BLaER1 treated with 17β-estradiol and CSF1 and Interleukin-3, amounts not matched to agents 10 nM and 100 nM (cell line): ENCODE data around the gene PIK3R1.

Experiments used
- H3K27ac ChIP-seq, 11 experiments: shearing (Covaris generic); formaldehyde crosslinking; 2 replicates each; pipeline ENCODE4 v1.8.1; 2022
- H3K27me3 ChIP-seq, 11 experiments: shearing (Covaris generic); formaldehyde crosslinking; 2 replicates each; pipeline ENCODE4 v1.8.1; 2022
- H3K36me3 ChIP-seq, 11 experiments: shearing (Covaris generic); formaldehyde crosslinking; 2 replicates each; pipeline ENCODE4 v1.8.1; 2022
- H3K4me1 ChIP-seq, 10 experiments: shearing (Covaris generic); formaldehyde crosslinking; 2 replicates each; pipeline ENCODE4 v1.8.1; 2022
- H3K4me2 ChIP-seq, 11 experiments: shearing (Covaris generic); formaldehyde crosslinking; 2 replicates each; pipeline ENCODE4 v1.8.1; 2022
- H3K4me3 ChIP-seq, 10 experiments: shearing (Covaris generic); formaldehyde crosslinking; 2 replicates each; pipeline ENCODE4 v1.8.1; 2022
- H3K9ac ChIP-seq, 11 experiments: shearing (Covaris generic); formaldehyde crosslinking; 2 replicates each; pipeline ENCODE4 v1.8.1; 2022
- H3K9me3 ChIP-seq, 11 experiments: shearing (Covaris generic); formaldehyde crosslinking; replicated peaks in 1 of 11; 2 replicates each; pipeline ENCODE4 v1.8.1; 2022
- H4K20me1 ChIP-seq, 11 experiments: shearing (Covaris generic); formaldehyde crosslinking; 2 replicates each; pipeline ENCODE4 v1.8.1; 2022
- Cebpa-rat ChIP-seq, 11 experiments: shearing (Covaris generic); IDR thresholded peaks; 2 replicates each; pipeline ENCODE4 v1.8.1; 2022

The PIK3R1 gene

DNA sequence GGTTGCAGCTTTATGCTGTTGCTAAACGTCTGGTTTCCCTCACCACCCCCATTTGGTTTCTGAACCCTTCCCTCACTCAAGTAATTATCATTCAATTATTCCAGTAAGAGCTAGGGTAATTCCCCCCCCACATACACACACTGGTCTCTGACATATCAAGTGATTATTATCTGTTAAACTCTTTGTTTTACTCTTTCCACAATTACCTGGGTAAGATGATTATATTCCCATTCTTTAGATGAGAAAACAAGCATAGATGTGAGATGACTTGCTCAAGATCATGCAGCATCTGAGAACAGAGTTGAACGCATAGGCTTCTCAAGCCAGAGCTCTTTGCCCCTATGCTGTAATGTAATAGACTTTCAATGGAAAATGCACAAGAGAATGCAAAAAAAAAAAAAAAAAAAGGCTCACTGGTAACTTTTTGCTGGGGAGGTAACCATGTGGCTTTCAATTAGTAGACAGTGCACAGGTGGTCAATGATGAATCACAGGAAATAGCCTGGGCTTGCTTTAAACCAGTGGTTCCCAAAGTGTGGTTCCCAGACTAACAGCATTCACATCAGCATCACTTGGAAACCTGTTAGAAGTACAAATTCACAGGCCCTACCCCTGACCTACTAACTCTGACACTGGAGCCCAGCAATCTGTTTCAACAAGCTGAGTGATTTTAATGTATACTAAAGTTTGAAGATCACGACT lies 87.6 kb downstream of the PIK3R1 start:
- no peak overlapping the region for H3K27ac ChIP-seq
- H3K9ac ChIP-seq, result no peak overlapping the region
- H3K27me3 ChIP-seq, result no peaks in the 10 kb centered on the region
- H3K4me1 ChIP-seq, result no peaks in the 10 kb centered on the region
- H3K36me3 ChIP-seq, result peaks cover 24 to 43% (median 35%) of the 10 kb centered on the region in 11 experiments
- H3K9me3 ChIP-seq, result no peaks in the 10 kb centered on the region
- H3K4me2 ChIP-seq, result no peak overlapping the region
- H4K20me1 ChIP-seq, result peaks cover 0 to 32% (median 11%) of the 10 kb centered on the region in 11 experiments; a peak in 11 of 22 replicates
- H3K4me3 ChIP-seq, result no peak overlapping the region
- TF ChIP-seq Cebpa-rat (IDR thresholded peaks at IDR 0.05), result no peak

- no peak overlapping the region for H3K9ac ChIP-seq
- H3K9me3 ChIP-seq, result no peaks in the 10 kb centered on the region
- no peak overlapping the region for H3K4me3 ChIP-seq
- peaks cover 0 to 25% (median 11%) of the 10 kb centered on the region in 11 experiments; a peak in 11 of 22 replicates for H4K20me1 ChIP-seq
- no peak overlapping the region for H3K27ac ChIP-seq
- no peak for TF ChIP-seq Cebpa-rat (IDR thresholded peaks at IDR 0.05)
- no peak overlapping the region for H3K4me2 ChIP-seq
- peaks cover 17 to 36% (median 28%) of the 10 kb centered on the region in 11 experiments for H3K36me3 ChIP-seq
- H3K4me1 ChIP-seq, result no peaks in the 10 kb centered on the region
- H3K27me3 ChIP-seq, result no peaks in the 10 kb centered on the region
These were observed 88.3 kb downstream of the PIK3R1 start for GRCh38 chr5:68303754-68304420.

DNA sequence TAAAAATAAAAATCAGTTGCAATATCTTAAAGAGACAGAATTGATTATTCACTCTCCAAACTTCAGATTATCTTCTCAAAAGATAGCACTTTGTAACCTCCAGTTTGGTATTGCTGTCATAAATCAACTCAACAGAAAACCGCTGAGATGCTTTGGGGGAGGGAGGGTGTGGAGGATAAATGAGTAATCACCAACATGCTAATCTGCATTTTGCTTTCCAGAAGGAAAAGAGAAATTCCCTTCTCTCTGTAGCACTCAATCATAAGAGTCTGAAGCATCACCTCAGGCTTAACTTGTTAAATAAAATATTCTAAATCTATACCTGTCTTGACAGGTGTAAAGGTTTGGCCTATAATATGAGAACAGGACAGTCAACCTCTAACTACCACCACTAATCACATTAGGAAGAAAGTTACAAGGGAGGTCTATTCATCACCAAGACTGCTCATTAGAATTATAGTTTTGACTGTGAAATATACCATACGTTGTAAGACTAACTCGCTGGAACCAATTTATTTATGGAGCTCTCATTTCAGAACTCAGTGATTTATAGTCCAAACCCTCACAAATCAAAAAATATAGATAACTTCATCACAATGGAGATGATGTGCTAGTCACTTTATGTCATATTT lies 89.0 kb downstream of the PIK3R1 start:
- Histone ChIP-seq H3K36me3 (peaks cover 11 to 29% (median 22%) of the 10 kb centered on the region in 11 experiments), H3K27ac (no peak overlapping the region), H3K4me2 (no peak overlapping the region), H3K9me3 (no peaks in the 10 kb centered on the region), H3K9ac (no peak overlapping the region), H3K4me3 (no peak overlapping the region), H4K20me1 (peaks cover 0 to 19% (median 7%) of the 10 kb centered on the region in 11 experiments; a peak in 8 of 22 replicates), H3K4me1 (no peaks in the 10 kb centered on the region), H3K27me3 (no peaks in the 10 kb centered on the region)
- TF ChIP-seq Cebpa-rat (IDR thresholded peaks at IDR 0.05), result no peak

DNA sequence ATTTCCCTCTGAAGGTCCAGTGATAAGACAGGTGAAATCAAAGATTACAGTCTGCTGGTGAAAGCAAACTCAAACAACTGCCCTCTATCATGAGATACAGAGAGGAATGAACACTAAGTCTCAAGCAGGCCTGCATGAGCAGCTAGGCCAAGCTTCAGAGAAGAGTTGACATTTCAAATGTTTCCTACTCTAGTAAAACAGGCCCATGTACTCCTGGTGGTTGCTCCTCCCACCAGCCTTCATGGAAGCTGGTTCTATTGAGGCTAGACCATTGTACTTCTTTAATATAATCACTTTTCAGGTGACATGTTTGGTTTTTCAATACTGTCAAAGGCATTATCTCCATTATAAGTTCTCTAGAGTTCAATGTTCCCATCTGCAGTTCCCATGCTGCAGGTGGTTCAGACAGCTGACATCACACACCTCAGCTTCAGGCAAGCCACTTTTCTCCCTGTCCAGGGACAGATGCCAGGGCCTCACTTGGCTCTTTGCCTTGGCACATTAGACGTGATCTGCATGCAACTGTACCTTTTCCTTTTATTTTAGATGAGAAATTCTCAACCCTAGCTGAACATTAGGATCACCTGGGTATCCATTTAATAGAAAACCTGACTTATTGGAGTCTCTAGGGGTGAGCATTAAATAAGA lies 89.8 kb downstream of the PIK3R1 start:
- Histone ChIP-seq H3K36me3 (peaks cover 3 to 21% (median 14%) of the 10 kb centered on the region in 11 experiments; a peak in 18 of 22 replicates), H3K4me2 (no peak overlapping the region), H3K27me3 (no peaks in the 10 kb centered on the region), H3K4me3 (no peak overlapping the region), H3K9me3 (no peaks in the 10 kb centered on the region), H3K27ac (no peak overlapping the region), H3K4me1 (no peaks in the 10 kb centered on the region), H4K20me1 (peaks cover 0 to 11% (median 5%) of the 10 kb centered on the region in 11 experiments; a peak in 8 of 22 replicates), H3K9ac (no peak overlapping the region)
- TF ChIP-seq Cebpa-rat (IDR thresholded peaks at IDR 0.05), result no peak

DNA sequence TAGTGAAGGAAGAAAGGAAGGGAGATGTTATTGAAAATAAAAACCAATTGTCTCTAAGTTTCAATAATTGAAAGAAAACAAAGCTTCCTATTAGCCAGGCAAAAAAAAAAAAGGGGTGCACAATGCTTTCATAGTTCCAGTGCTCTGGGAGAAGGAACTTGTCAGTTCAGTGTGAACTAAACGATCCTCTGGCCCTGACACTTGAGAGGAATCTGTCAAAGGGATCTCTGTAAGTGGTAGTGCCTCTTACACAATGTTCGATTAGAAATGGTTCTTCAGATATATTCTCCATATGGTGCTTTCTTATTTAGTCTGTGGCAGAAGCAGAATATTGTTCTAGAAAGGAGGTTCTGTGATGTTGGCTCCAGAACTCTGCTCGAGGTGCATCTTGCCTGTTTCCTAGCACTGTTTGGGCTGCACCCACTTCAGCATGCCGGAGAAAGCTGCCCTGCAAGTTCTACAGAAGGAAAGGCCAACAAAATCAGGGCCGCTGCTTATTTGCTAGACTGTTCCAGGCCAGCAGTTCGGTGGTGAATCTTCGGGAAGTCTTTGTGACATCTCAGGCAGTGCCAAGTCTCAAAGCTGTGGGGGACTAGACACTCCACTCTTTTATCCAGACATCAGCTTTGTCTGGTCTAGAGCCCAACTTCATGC lies 90.9 kb downstream of the PIK3R1 start:
- Histone ChIP-seq H3K4me2 (no peak overlapping the region), H3K9ac (no peak overlapping the region), H3K4me3 (no peak overlapping the region), H3K9me3 (no peaks in the 10 kb centered on the region), H3K27ac (no peak overlapping the region), H3K36me3 (peaks cover 0 to 14% (median 8%) of the 10 kb centered on the region in 11 experiments; a peak in 11 of 22 replicates), H4K20me1 (peaks cover 0 to 4% (median 0%) of the 10 kb centered on the region in 11 experiments; a peak in 1 of 22 replicates), H3K27me3 (no peaks in the 10 kb centered on the region), H3K4me1 (no peaks in the 10 kb centered on the region)
- no peak for TF ChIP-seq Cebpa-rat (IDR thresholded peaks at IDR 0.05)

DNA sequence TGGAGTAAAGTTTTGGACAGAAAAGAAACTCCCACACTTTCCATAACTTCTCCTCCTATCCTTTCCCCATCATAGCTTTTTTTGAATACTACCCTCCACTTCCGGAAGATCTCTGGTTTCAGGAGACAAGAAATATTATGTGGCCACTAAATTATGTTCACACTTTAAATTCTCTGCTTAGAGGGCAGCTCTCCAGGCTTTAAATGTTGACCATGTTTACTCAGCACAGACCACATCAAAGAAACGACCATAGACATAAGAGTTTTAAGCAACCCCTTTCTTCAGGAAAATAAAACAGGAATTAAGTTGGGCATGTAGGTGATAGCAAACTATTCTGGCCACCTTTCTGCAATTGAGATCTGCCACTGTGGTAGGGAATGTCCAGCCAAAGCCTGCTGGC lies 97.8 kb downstream of the PIK3R1 start:
- TF ChIP-seq Cebpa-rat (IDR thresholded peaks at IDR 0.05), result no peak
- Histone ChIP-seq H3K9ac (no peak overlapping the region), H3K36me3 (no peaks in the 10 kb centered on the region), H3K4me3 (no peak overlapping the region), H4K20me1 (no peaks in the 10 kb centered on the region), H3K4me1 (peaks cover 0 to 10% (median 0%) of the 10 kb centered on the region in 10 experiments; a peak in 3 of 20 replicates), H3K4me2 (no peak overlapping the region), H3K27me3 (no peaks in the 10 kb centered on the region), H3K27ac (no peak overlapping the region), H3K9me3 (no peaks in the 10 kb centered on the region)

DNA sequence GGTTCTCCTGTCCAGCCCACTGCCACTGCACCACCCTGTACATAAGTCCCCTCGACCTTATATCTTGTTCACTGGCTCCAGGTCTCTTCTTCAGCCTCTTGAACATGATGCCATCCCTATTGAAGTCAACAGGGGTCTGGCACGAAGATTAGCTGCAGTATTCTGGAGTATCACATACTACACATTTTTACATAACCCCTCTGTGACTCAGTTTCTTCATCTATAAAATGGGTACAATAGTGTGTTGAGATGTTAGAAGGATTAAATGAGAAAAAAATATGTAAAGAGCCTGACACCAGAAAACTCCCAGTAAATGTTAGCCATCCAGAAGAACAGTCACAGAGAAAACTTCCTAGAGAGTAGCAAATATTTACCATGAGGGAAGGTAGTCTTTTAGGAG lies 98.9 kb downstream of the PIK3R1 start:
- Histone ChIP-seq H3K4me1 (peaks cover 0 to 16% (median 0%) of the 10 kb centered on the region in 10 experiments; a peak in 4 of 20 replicates), H4K20me1 (no peaks in the 10 kb centered on the region), H3K9me3 (no peaks in the 10 kb centered on the region), H3K27ac (no peak overlapping the region), H3K9ac (no peak overlapping the region), H3K36me3 (no peaks in the 10 kb centered on the region), H3K27me3 (no peaks in the 10 kb centered on the region), H3K4me3 (no peak overlapping the region), H3K4me2 (no peak overlapping the region)
- no peak for TF ChIP-seq Cebpa-rat (IDR thresholded peaks at IDR 0.05)

GRCh38 chr5:68315679-68316271 lies 100.2 kb downstream of the PIK3R1 start:
- Histone ChIP-seq H4K20me1 (no peaks in the 10 kb centered on the region), H3K9me3 (no peaks in the 10 kb centered on the region), H3K4me2 (peak overlapping the region in 1 of 11 experiments; percentile 15; a peak in 2 of 22 replicates), H3K27me3 (no peaks in the 10 kb centered on the region), H3K4me1 (peaks cover 0 to 25% (median 6%) of the 10 kb centered on the region in 10 experiments; a peak in 10 of 20 replicates), H3K4me3 (no peak overlapping the region), H3K36me3 (no peaks in the 10 kb centered on the region), H3K9ac (no peak overlapping the region), H3K27ac (no peak overlapping the region)
- no peak for TF ChIP-seq Cebpa-rat (IDR thresholded peaks at IDR 0.05)
